Stomach (tissue), 9 donors: ENCODE measurements around the gene MAB21L4. TPM values are rescaled to one million over a fixed set of nuclear protein-coding genes. Genes with fewer than 3 reads are reported as not detected.

ENCODE experiments used
- DNase-seq, 2 donors: peaks; one replicate each; pipeline versions ENCODE4 v3.0.0 to v3.0.0-alpha.2; 2013 to 2019
- H3K27ac ChIP-seq, 5 donors: fragments of 200-600 bp in 4 of 5; sonication (generic) in 4 of 5; one replicate each; pipeline ENCODE4 v1.5.1; 2013 to 2019; ENCODE audit warnings: mild to moderate bottlenecking in 1 of 5, moderate library complexity in 1 of 5
- H3K27me3 ChIP-seq, 3 donors: fragments of 200-600 bp; sonication (generic); one replicate each; pipeline ENCODE4 v1.5.1; 2017 to 2019; ENCODE audit warnings: mixed run types in 1 of 3
- H3K36me3 ChIP-seq, 4 donors: fragments of 200-600 bp; sonication (generic); 1 replicate in 3 of 4; 2 replicates in 1 of 4; pipeline ENCODE4 v1.5.1; 2016 to 2019
- H3K4me1 ChIP-seq, 4 donors: fragments of 200-600 bp; sonication (generic); one replicate each; pipeline ENCODE4 v1.5.1; 2016 to 2019
- H3K4me3 ChIP-seq, 4 donors: fragments of 200-600 bp; sonication (generic) in 3 of 4; one replicate each; pipeline ENCODE4 v1.5.1; 2016 to 2019; ENCODE audit warnings: mild to moderate bottlenecking in 1 of 4
- H3K9me3 ChIP-seq, 4 donors: fragments of 200-600 bp; sonication (generic); one replicate each; pipeline ENCODE4 v1.5.1; 2016 to 2019
- CTCF ChIP-seq, 7 experiments: fragments of 450-650 bp in 4 of 7; fragments of 200-600 bp in 3 of 7; sonication (generic) in 3 of 7; IDR thresholded peaks; one replicate each; pipeline ENCODE4 v1.5.1; 2016 to 2019; ENCODE audit warnings: antibody characterized with exemption in 7 of 7, control low read depth in 2 of 7, mild to moderate bottlenecking in 1 of 7
- EP300 ChIP-seq: sonication (generic); formaldehyde crosslinking; IDR thresholded peaks from one replicate; pipeline ENCODE4 v1.6.1; 2017; ENCODE audit warnings: antibody characterized with exemption
- POLR2A ChIP-seq, 4 donors: fragments of 450-650 bp; IDR thresholded peaks; one replicate each; pipeline ENCODE4 v1.6.1; 2016; ENCODE audit warnings: antibody characterized with exemption in 4 of 4, control low read depth in 2 of 4, mild to moderate bottlenecking in 1 of 4, moderate library complexity in 1 of 4
- POLR2AphosphoS5 ChIP-seq, 3 donors: sonication (generic); formaldehyde crosslinking; IDR thresholded peaks; one replicate each; pipeline ENCODE4 v1.6.1; 2016; ENCODE audit warnings: antibody characterized with exemption in 3 of 3
- WGBS, 5 donors: extraction: QIAGEN DNeasy Blood & Tissue Kit in 3 of 5; methylation state at CpG; one replicate each; pipeline versions ENCODE4 v1.1.5 to v1.1.7; 2013 to 2018; 5-methylcytosine and 5-hydroxymethylcytosine counted together
- intact Hi-C: fragments of 100-400 bp; cut with DNase I; formaldehyde crosslinking; loops from one replicate; pipeline ENCODE4 v1.15.1; 2023; ENCODE audit warnings: low total_unique reads
- polyA plus RNA-seq, 3 donors: library from polyadenylated mRNA; stranded (reverse); fragments of 200-250 nt; gene quantifications; one replicate each; pipeline ENCODE4 v1.2.3, GENCODE V29; 2013
- total RNA-seq, 5 donors: library from RNA; depleted of rRNA; stranded (reverse); fragments of >200 nt; gene quantifications; one replicate each; pipeline versions ENCODE4 v1.1.0 to v1.2.3, GENCODE V29; 2014 to 2016
- donor health status: healthy with polysubstance abuse.
- donor health status: Bipolar disorder and iron deficiency.
- donor health status: healthy.

MAB21L4 gene
- total and polyA plus RNA-seq, 8 donors, result 0.45 to 48.9 (median 5.4) TPM; not detected in 2

DNA sequence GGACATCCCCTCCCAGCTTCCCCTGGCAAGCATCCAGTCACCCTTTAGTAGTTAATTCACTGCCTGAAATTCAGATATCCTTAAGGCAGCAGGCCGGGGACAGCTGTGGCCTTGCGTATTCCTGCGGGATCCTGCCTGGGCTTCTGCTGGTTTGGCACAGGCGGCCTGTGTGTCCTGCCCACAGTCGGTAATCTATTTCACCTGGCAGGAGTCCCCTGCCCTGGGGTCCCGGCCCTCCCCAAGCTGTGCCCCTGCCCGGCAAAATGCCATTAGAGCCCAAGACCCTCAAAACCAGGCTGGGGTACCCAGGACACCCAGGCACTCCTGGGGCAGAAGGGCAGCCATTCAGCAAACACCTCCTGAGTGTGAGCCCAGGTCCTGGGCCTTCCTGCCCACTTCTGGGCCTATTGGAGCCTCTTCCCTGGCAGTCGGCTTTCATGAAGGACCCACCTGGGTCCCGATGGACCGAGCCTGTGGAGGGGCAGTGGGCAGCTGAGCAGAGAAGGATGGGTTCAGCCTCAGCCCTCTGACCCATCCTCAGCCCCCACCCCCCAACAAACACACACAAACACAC lies 21.8 kb upstream of the MAB21L4 start:
- Histone ChIP-seq H3K27ac (peak overlapping the region in 2 of 5 donors; percentile 27 to 42), H3K4me3 (no peak overlapping the region), H3K36me3 (no peaks in the 10 kb centered on the region), H3K9me3 (no peaks in the 10 kb centered on the region), H3K27me3 (peaks cover 0 to 47% (median 27%) of the 10 kb centered on the region in 3 donors), H3K4me1 (peaks cover 18 to 51% (median 42%) of the 10 kb centered on the region in 4 donors)
- intact Hi-C loops, result no loop called here
- TF ChIP-seq EP300 (no peak), CTCF (IDR thresholded peaks at IDR 0.05) (no peak)
- peak in 1 of 2 donors; percentile 13 for DNase-seq
- WGBS, 5 donors, result 56 to 82% (median 76%) methylated on average over 8 to 10 of the region's 10 CpGs

DNA sequence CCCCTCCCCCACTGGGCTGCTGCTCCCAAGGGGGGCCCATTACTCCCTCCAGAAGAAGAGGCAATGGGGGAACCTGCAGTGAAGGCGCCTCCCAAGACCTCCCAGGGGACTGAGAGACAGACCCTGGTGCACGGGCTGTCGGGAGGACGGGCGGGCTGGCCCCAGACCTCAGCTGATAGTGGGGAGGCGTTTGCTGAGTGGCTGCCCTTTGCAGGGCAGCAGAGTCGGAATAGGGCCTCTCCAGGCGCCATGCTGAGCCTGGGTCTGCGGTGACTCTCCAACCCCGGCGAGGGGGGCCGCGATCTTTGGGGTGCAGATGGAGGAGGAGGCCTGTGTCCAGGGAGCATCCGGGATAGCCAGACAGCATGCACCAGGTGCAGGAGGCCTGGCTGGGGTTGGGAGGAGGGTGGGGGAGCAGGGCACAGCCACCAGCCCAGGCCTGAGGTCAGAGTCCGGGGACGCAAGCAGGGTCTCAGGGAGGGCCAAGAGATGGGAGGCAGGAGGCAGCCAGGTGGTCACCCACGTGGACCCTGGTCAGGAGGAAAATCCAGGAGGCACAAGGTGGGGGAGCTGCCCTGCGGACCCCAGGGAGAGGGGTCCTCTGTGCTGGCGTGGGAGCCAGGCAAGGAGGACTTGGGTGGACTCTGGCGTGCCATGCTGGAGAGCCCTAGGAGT lies 21.2 kb upstream of the MAB21L4 start:
- peak overlapping the region in 3 of 5 donors; percentile 27 to 47 (median 42) for H3K27ac ChIP-seq
- H3K4me3 ChIP-seq, result no peak overlapping the region
- H3K36me3 ChIP-seq, result no peaks in the 10 kb centered on the region
- intact Hi-C loops, result no loop called here
- peaks cover 18 to 51% (median 42%) of the 10 kb centered on the region in 4 donors for H3K4me1 ChIP-seq
- H3K27me3 ChIP-seq, result peaks cover 0 to 53% (median 27%) of the 10 kb centered on the region in 3 donors
- no peak for TF ChIP-seq CTCF (IDR thresholded peaks at IDR 0.05)
- no peak for TF ChIP-seq POLR2A (IDR thresholded peaks at IDR 0.05)
- TF ChIP-seq POLR2AphosphoS5 (IDR thresholded peaks at IDR 0.05), result no peak
- no peak for TF ChIP-seq EP300
- WGBS, 5 donors, result 77 to 90% (median 84%) methylated on average over 17 to 20 of the region's 20 CpGs
- H3K9me3 ChIP-seq, result no peaks in the 10 kb centered on the region
- DNase-seq, result no peak

- H3K4me3 ChIP-seq, result peak overlapping the region in 1 of 4 donors; percentile 16
- TF ChIP-seq CTCF (IDR thresholded peaks at IDR 0.05) (no peak), EP300 (peak; percentile 10), POLR2A (IDR thresholded peaks at IDR 0.05) (no peak), POLR2AphosphoS5 (IDR thresholded peaks at IDR 0.05) (peak; percentile 29 to 89 (median 42))
- DNase-seq, result peak in 1 of 2 donors; percentile 86
- peak overlapping the region in 3 of 5 donors; percentile 22 to 47 (median 42) for H3K27ac ChIP-seq
- intact Hi-C loops, result no loop called here
- H3K36me3 ChIP-seq, result no peaks in the 10 kb centered on the region
- H3K27me3 ChIP-seq, result peaks cover 0 to 57% (median 27%) of the 10 kb centered on the region in 3 donors
- H3K9me3 ChIP-seq, result no peaks in the 10 kb centered on the region
- peaks cover 18 to 51% (median 42%) of the 10 kb centered on the region in 4 donors for H3K4me1 ChIP-seq
- 8 to 23% (median 12%) methylated on average over 20 to 24 of the region's 24 CpGs for WGBS, 5 donors
Observed at GRCh38 chr2:240916571-240917008, 20.6 kb upstream of the MAB21L4 start.

DNA sequence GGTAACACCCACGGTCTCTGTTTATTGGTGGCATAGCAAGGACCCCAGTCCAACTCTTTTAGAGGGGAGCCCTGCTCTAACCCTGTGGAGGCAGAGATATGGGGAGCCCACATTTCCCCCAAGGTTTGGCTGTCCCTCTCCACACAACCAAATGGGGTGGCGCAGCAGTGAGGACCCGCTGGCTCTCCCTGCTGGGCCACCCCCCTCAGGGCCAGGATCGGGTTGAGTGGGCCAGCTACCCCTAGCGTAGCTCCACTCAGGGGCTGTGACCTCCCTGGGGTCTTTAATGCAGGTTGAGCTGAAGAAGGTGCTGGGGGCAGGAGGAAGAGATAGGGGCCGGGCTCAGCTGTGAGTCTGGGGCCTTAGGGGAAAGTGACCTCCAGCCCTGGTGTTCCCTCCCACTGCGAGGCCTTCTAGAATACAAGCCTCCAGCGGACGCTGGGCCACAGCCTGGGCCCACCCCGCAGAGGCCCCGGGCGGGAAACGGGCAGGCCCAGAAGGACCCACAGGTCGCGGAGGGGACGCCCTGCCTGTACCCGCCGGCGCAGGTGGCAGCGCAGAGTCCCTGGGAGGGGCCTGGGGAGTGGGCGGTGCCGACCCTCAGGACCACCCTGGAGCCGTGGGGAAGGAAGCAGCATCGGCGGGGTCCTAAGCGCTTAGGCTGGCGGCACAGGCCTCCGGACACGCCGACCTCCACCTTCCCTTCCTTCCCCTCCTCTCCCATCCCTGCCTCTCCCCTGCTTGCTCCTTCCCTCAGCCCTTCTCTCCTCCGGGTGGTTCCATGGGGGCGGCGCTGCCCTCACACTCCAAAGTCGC lies 19.8 kb upstream of the MAB21L4 start:
- H3K4me1 ChIP-seq, result peaks cover 18 to 51% (median 40%) of the 10 kb centered on the region in 4 donors
- H3K36me3 ChIP-seq, result no peaks in the 10 kb centered on the region
- 32 to 39% (median 35%) methylated on average over 24 to 34 of the region's 34 CpGs for WGBS, 5 donors
- peak overlapping the region in 1 of 4 donors; percentile 16 for H3K4me3 ChIP-seq
- intact Hi-C loops, result no loop called here
- H3K9me3 ChIP-seq, result no peaks in the 10 kb centered on the region
- TF ChIP-seq POLR2A (IDR thresholded peaks at IDR 0.05), result no peak
- no peak for TF ChIP-seq EP300
- peak overlapping the region in 2 of 5 donors; percentile 29 to 45 for H3K27ac ChIP-seq
- H3K27me3 ChIP-seq, result peaks cover 0 to 57% (median 27%) of the 10 kb centered on the region in 3 donors
- no peak for DNase-seq
